ENCODE data around the gene MXD3.
"Not testable (repeated sequence)": the region's sequence is repeated elsewhere in the genome, so short reads cannot be mapped to it uniquely, and the experiment has no call there.

Gene MXD3

DNA sequence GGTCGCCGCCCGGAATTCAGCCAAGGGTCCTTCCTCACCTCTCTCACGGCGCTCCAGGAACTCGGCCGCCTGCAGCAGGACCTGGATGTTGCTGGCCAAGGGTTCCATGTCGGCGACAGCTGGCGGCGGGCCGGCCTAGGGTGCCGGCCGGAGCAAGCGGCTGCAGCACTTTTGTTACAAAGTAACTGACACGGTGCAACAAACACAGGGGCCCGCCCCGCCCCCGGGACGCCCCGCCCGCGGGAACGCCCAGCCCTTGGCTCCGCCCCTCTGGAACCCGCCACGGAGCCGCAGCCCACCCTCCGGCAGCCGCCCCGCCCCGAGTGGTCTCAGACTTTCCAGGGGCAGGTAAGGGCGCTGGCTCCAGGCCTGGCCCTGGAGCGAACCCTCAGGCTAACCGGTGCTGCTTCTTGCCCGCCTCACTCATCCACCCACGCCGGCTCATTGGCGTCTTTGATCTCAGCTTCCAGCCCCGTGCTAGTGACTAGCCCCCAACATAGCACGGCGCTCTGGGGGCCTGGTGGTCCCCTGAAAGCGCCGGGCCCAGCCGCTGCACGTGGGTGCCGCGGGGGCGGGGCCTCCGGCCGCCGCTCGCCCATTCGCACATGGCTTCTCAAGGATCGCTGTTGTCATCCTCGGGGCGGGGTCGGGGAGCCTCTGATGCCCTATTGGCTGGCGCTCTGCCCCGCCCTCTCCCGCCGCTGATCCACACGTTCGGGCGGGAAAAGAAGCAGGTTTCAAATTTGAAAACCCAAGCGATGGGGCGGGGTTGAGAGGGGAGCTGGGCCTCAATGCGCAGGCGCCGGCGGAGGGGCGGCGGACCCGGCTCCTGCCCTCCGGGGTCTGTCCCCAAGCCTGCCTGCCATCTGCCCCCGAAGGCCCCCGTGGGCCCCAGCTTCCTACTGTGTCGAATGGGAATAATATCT is at the start of gene MXD3:
Gene MXD3, minus strand, starts transcription at position 176 of the 926 bp plus-strand sequence. Its CDS starts 68 bp downstream, at position 108.
- DNase-seq (ENCODE audit: low read depth) = peak; percentile 39

DNA sequence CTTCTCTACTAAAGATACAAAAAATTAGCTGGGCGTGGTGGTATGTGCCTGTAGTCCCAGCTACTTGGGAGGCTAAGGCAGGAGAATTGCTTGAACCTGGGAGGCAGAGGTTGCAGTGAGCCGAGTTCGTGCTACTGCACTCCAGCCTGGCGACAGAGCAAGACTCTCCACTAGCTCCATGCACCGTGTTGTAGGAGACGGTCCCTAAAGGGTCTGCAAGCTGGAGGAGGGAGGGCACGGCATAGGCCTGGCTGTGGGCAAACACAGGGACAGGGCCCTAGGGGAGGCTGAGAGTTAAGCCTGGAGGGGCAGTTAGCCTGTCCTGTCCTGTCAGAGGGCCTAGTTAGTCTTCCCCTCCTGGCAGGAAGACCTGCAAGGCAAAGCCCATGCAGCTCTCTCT is 49.0 kb upstream of the MXD3 start:
- not testable (repeated sequence) for DNase-seq (ENCODE audit: low read depth)

DNA sequence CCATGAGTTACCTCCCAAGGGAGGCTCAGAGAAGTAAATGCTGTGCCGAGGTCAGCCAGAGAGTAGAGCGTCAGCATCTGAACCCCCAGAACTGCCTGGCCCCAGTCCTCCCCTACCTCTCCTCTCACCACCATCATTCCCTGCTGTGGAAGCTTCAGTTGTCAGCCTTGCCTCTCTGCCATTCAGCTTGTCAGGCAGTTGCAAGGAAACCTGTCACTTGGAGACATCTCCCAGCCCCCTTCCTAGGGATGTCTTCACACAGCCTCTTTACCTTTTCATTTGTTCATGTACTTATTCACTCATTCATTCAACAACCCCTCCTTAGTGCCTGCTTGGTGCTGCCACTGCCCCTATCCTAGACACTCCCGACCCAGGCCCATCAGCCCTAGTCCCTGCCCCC is 48.2 kb upstream of the MXD3 start:
- DNase-seq (ENCODE audit: low read depth) = no peak

- DNase-seq (ENCODE audit: low read depth) = no peak
Measured at GRCh38 chr5:177359451-177359851, 47.8 kb upstream of the MXD3 start.

GRCh38 chr5:177358370-177358819 is 46.7 kb upstream of the MXD3 start:
- no peak for DNase-seq (ENCODE audit: low read depth)

GRCh38 chr5:177357459-177358351 is 46.0 kb upstream of the MXD3 start, which contains the start of gene RGS14:
TSS of gene RGS14 (plus strand) at chr5:177357924. CDS start at chr5:177358025, 101 bp downstream.
- no peak for DNase-seq (ENCODE audit: low read depth)

- no peak for DNase-seq (ENCODE audit: low read depth)
Measured at GRCh38 chr5:177357146-177357458, 45.4 kb upstream of the MXD3 start.

- no peak for DNase-seq (ENCODE audit: low read depth)
Measured at GRCh38 chr5:177356746-177357145, 45.0 kb upstream of the MXD3 start.

DNA sequence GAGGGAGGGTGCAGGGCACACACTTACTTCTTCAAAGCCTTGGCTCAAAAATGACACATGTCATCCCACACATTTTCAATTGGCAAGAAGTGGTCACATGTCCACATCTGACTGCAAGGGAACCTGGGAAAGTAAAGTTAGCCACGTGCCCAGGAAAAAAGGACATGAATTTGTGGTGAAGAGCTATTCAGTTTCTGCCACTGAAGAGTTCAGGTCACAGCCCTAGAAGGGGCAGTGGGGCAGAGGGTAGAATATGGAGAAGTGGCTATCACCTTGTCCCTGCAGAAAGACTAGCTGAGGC is 44.1 kb upstream of the MXD3 start:
- no peak for DNase-seq (ENCODE audit: low read depth)

GRCh38 chr5:177355162-177355867 is 43.6 kb upstream of the MXD3 start:
- DNase-seq (ENCODE audit: low read depth) = no peak

- no peak for DNase-seq (ENCODE audit: low read depth)
Measured at GRCh38 chr5:177354711-177355110, 43.0 kb upstream of the MXD3 start.

DNA sequence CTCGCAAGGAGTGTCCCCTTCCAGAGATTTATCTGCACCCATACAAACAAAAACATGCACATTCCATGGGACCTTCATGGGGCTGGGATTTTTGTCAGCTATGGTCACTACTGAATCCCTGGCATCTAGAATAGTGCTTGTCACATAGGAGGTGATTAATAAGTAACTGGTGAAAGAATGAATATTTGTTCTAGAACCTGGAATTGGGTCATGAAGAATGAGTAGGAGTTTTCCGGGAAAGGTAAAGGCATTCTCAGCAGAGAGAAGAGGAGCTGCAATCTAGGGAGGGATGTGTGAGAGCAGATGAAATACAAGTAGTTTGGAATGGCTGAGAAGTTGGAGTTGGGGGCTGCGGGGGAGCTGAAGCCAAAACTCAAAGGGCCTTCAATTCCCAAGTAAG is 42.6 kb upstream of the MXD3 start:
- no peak for DNase-seq (ENCODE audit: low read depth)

DNA sequence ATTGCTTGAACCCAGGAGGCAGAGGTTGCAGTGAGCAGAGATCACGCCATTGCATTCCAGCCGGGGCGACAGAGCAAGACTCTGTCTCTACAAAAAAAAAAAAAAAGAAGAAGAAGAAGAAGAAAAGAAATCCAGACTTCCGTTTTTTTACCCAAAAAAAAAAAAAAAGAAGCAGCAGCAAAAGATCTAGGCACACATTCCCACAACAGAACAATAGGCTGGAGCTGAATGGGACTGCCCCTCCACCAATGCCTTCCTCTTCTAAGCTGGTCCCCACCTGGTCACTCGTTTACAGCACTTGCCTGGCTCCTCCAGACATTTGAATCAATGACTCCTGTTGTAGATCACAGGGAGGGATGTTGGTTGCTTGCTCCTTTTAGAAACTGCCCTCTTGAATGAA is 41.4 kb upstream of the MXD3 start:
- no peak for DNase-seq (ENCODE audit: low read depth)

DNA sequence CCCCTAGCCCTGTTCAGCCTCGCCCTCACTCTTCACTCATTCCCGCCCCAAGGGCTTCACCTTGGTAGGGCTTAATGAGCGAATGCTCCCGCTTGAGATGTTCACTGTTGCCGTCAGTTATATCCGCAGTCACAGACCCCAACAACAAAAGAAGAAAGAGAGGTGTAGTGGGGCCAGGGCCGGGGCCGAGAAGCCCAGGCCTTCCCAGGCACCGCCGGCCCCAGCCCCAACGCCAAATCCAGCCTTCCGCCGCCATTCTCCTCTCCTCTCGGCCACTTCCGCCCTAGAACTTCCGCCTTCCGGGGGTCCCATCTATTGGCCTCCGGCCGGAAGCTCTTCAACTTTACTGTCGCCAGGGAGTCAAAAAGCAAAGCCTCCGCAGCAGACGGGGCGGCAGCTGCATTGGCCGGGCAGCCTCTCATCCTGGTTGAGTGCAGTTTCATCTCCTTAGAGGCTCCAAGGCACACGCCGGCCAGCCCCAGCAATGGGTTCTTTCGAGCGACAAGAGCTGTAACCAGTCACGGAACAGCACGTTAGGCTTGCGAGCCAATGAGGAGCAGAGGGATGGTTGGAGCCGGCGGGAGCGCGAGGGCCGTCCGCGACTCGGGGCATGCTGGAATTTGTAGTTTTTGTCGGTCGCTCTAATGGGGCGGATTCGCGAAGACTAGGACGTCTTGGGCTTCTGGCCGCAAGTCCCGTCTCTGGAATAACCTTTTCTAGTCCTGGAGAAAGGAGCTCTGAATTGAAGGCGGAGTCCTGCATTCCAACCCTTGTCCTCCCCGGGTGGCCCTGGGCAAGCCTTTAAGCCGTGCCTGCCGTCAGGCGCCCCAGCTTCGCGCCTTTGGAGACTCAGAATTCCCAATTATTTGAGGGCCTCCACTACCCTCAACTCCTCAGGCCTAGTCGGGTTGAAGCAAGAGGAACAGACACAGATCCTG is 40.0 kb upstream of the MXD3 start, which contains the start of gene LMAN2:
Gene LMAN2, minus strand, starts transcription at position 277 of the 938 bp plus-strand sequence. Its CDS starts 21 bp downstream, at position 256.
- DNase-seq (ENCODE audit: low read depth) = peak; percentile 90

GRCh38 chr5:177350776-177351391 is 39.2 kb upstream of the MXD3 start:
- no peak for DNase-seq (ENCODE audit: low read depth)

- no peak for DNase-seq (ENCODE audit: low read depth)
Measured at GRCh38 chr5:177349762-177350161, 38.1 kb upstream of the MXD3 start.

DNA sequence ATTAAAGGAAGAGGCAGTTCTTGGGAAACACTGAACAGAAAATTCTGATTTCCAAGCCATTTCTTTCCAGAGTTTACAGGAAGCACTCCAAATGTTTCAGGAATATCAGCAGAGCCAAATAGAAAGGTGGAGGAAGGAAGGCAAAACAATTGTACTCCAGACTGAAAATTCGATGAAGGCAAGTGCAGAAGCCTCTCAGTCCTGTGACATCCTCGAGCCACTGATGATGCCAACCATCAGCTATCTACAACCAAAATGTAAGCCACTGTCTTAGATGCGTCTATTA is 37.6 kb upstream of the MXD3 start:
- DNase-seq (ENCODE audit: low read depth) = no peak

DNA sequence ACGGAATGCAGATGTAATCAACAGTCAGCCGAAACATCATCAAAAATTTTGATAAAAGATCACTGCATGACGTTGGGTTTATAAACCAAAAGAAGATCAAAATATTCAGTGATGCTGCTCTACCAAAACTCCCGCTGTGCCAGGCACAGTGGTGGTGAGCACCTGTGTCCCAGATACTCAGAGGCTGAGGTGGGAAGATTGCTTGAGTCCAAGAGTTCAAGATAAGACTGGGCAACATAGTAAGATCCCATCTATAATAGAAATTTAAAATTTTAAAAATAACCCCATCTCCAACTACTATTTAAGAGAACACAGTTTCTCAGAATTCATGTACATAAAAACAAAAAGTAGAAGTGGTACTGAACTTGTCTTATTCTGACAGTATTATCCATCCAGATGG is 36.0 kb upstream of the MXD3 start:
- no peak for DNase-seq (ENCODE audit: low read depth)

- no peak for DNase-seq (ENCODE audit: low read depth)
Measured at GRCh38 chr5:177346820-177347219, 35.1 kb upstream of the MXD3 start.

DNA sequence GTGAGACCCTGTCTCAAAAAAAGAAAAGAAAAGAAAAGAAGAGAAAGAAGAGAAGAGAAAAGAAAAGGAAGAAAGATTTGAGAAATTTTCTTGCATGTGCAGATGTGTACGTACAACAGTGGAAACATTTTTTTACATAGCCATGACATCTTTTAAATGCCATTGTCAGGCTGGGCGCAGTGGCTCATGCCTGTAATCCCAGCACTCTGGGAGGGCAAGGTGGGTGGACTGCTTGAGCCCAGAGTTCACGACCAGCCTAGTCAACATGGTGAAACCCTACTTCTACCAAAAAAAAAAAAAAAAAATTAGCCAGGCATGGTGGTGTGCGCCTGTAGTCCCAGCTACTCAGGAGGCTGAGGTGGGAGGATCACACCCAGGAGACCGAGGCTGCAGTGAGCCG is 33.2 kb upstream of the MXD3 start:
- no peak for DNase-seq (ENCODE audit: low read depth)

DNA sequence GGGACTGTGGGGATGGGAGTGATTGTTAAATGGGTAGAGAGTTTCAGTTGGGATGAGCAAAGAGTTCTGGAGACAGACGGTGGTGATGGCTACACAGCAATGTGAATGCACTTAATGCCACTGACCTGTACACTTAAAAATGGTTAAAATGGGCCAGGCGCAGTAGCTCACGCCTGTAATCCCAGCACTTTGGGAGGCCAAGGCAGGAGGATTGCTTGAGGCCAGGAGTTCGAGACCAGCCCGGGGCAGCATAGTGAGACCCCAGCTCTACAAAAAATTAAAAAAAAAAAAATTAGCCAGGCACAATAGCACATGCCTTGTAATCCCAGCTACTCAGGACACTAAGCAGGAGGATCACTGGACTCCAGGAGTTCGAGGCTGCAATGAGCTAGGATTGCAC is 32.1 kb upstream of the MXD3 start:
- DNase-seq (ENCODE audit: low read depth) = no peak

Data from GM04503 (cell line).